Measurements from ENCODE around the gene LMAN2.
A peak's percentile ranks its signal among the peaks of the same experiment; 100 is the strongest.

The LMAN2 gene, protein sequence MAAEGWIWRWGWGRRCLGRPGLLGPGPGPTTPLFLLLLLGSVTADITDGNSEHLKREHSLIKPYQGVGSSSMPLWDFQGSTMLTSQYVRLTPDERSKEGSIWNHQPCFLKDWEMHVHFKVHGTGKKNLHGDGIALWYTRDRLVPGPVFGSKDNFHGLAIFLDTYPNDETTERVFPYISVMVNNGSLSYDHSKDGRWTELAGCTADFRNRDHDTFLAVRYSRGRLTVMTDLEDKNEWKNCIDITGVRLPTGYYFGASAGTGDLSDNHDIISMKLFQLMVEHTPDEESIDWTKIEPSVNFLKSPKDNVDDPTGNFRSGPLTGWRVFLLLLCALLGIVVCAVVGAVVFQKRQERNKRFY

DNA sequence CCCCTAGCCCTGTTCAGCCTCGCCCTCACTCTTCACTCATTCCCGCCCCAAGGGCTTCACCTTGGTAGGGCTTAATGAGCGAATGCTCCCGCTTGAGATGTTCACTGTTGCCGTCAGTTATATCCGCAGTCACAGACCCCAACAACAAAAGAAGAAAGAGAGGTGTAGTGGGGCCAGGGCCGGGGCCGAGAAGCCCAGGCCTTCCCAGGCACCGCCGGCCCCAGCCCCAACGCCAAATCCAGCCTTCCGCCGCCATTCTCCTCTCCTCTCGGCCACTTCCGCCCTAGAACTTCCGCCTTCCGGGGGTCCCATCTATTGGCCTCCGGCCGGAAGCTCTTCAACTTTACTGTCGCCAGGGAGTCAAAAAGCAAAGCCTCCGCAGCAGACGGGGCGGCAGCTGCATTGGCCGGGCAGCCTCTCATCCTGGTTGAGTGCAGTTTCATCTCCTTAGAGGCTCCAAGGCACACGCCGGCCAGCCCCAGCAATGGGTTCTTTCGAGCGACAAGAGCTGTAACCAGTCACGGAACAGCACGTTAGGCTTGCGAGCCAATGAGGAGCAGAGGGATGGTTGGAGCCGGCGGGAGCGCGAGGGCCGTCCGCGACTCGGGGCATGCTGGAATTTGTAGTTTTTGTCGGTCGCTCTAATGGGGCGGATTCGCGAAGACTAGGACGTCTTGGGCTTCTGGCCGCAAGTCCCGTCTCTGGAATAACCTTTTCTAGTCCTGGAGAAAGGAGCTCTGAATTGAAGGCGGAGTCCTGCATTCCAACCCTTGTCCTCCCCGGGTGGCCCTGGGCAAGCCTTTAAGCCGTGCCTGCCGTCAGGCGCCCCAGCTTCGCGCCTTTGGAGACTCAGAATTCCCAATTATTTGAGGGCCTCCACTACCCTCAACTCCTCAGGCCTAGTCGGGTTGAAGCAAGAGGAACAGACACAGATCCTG is at the start of gene LMAN2:
TSS of gene LMAN2 (minus strand) at position 277 of the 938 bp plus-strand sequence. CDS start at position 256, 21 bp downstream.
- DNase-seq (ENCODE audit: low spot score) = peak; percentile 93

DNA sequence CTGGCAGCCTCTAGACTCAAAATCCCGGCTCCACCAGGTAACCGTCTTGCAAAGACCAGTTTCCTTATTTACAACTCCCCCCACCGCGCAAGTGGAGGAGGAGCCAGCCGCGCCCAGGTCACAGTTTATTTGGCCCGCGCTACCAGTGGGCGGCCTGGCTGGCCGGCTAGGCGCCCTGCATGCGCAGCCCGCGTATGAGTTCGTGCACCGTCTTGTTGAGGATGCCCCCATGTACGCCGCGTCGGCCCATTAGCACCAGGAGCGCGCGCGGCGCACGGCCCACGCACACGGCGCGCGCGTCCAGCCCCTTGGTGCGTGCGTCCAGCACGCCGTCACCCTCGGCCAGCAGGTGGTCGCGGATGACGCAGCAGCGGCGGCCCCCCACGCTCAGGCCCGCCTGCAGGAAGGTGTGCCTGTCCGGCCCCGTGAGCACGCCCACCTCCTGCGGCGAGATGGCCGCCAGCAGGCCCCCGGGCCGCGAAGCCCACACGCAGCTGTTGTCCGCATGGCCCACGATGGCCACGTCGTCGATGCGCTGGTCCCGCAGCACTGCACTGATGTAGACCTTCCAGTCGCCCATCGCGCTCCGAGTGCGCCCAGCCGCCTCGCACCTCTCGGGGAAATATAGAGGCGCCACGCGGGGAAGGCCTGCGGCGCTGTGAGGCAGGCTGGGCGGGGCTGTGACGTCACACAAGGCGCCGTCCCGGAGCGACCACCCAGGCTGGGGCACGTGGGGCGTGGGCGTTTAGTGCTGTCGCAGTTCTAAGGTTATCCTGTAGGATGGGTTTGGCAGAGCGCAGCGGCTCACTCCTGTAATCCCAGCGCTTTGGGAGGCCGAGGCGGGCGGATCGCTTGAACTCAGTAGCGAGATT is 48.8 kb upstream of the LMAN2 start, which contains the start of gene PFN3:
TSS of gene PFN3 (minus strand) at position 665 of the 872 bp plus-strand sequence. CDS start at position 580, 85 bp downstream.
- no peak for DNase-seq (ENCODE audit: low spot score)

DNA sequence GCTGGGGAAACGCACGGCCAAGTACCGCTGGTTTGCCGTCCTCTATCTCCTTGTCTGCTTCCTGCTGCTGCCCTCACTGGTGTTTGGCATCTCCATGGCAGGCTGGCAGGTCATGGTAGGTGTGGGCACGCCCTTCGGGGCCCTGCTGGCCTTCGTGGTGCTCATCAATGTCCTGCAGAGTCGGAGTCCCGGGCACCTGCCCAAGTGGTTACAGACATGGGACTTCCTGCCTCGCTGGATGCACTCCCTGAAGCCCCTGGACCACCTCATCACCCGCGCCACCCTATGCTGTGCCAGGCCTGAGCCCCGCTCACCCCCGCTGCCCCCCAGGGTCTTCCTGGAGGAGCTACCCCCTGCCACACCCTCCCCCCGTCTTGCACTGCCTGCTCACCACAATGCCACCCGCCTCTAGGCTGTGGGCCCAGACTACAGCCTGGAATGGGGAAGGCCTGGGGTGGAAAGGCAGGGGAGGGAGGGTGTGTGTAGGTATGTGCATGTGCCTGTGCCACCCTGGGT is 46.5 kb upstream of the LMAN2 start:
- no peak for DNase-seq (ENCODE audit: low spot score)

DNA sequence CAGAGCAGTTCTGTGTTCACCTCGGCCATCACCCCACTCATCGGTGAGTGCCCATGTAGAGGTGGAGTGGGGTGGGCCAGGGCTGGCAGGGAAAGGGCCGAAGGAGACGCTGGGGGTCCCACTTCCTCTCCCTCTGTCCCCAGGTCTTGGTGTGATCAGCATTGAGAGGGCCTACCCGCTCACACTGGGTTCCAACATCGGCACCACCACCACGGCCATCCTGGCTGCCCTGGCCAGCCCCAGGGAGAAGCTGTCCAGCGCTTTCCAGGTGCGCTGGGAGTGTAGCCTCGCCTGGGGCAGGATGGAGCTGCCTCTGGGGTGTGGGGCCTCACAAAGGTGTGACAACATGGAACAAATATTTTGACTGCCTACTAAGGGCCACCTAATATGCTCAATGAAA is 45.3 kb upstream of the LMAN2 start:
- DNase-seq (ENCODE audit: low spot score) = no peak

DNA sequence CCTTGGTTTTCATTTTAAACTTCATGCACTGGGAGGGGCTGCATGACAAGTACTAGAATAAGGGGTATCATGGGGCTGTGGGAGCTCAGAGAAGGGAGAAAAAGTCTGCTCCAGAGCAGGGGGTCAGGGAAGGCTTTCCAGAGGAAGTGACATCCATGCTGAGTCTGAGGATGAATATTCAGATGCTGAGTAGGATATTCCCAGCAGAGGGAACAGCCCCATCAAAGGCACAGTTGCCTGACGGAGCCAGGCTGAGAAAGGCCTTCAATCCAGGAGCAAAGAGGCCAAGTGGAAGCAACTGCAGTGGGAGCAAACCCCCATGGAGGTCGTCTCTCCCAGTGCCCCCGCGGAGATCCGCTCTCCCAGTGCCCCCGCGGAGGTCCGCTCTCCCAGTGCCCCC is 44.6 kb upstream of the LMAN2 start:
- DNase-seq (ENCODE audit: low spot score) = no peak

DNA sequence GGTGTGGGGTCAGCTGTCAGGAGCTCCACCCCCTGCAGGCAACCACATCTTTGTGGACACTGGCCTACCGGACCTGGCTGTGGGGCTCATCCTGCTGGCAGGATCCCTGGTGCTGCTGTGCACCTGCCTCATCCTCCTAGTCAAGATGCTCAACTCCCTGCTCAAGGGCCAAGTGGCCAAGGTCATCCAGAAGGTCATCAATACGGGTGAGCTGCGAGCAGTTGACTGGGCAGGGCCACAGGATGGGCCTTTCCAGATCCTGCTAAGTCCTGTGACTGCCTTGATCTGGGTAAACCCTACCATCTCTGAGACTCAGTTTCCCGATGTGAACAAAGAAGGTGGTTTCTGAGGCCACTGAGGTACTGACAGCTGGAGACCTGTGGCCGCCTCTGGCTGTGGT is 42.5 kb upstream of the LMAN2 start:
- DNase-seq (ENCODE audit: low spot score) = no peak

DNA sequence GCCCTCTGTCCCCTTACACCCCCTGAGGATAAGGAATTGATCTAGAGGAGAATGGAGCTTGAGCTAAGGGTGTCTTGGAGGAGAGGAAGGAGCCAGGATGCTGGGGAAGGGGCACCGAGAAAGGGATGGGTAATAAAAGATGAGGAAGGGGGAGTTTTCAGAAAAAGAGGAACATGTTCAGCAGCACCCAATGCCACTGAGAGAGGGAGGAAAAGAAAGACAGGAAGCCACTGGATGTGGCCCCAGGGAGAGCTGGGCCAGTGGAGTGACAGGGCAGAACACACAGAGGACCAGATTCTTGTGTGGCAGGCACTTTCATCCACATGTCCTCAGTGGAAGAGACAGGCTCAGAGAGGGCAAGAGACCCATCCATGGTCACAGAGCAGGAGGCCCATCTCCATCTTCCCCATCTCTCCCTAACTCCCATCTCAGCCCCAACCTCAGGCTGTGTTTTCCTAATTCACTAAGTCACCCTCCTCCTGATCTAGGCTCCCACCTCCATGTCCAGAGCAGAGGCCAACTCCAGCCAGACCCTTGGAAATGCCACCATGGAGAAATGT is 41.8 kb upstream of the LMAN2 start:
- DNase-seq (ENCODE audit: low spot score) = no peak

DNA sequence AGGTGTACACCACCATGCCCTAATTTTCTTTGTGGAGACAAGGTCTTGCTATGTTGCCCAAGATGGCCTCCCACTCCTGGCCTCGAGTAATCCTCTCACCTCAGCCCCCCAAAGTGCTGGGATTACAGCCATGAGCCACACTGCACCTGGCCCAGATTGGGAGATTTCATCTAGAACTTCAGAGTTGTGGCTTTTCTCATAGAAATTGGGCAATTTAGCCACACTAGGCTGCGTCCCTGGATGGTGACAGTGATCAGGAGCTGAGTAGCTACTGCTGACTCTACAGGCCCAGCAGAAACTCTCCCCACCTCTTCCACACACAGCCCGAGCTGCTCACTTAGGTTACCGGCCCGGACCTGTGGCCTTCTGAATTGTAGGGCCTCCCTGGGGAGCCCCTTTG is 41.3 kb upstream of the LMAN2 start:
- DNase-seq (ENCODE audit: low spot score) = no peak

DNA sequence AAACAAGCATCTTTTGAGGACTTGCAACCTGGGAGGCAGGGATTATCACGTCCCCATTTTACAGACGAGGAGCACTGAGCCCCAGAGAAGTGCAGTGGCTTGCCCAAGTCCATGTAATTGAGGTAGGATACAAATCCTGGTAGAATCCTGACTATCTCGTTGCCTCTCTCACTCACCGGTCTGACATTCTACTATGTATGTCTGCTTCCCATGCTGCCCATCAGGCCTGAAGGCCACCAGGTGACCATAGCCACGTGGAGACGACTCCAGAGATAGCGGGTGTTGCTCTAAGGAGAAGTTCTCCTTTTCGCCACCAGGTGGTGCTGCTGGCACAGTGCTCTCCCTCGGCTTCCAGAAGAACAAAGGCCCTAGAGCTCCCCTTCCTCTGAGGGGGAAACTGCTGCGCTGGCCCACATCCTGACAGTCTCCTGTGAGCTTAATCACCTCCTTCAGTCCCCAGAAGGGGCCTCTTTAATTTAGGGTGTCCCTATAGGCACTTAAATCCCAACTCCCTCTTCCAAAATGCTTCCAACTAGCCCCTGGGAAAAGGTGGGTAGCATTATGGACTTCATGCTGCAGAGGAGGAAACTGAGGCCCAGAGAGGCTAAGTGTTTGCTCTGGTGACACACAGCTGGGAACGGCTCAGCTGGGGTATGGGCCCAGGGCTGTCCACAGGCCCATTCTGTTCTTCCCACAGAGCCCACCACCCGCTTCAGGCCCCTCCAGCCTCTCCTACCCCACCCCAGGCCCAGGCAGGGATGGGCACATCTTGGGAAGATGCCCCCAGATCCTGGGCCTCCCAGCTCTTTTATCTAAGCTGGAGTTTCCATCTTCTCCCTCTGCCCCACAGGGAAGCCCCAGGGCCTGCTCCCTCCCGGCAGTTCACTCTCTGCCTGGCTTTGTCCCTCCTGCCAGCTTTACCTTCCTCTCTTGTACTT is 39.2 kb upstream of the LMAN2 start:
- DNase-seq (ENCODE audit: low spot score) = peak; percentile 88

DNA sequence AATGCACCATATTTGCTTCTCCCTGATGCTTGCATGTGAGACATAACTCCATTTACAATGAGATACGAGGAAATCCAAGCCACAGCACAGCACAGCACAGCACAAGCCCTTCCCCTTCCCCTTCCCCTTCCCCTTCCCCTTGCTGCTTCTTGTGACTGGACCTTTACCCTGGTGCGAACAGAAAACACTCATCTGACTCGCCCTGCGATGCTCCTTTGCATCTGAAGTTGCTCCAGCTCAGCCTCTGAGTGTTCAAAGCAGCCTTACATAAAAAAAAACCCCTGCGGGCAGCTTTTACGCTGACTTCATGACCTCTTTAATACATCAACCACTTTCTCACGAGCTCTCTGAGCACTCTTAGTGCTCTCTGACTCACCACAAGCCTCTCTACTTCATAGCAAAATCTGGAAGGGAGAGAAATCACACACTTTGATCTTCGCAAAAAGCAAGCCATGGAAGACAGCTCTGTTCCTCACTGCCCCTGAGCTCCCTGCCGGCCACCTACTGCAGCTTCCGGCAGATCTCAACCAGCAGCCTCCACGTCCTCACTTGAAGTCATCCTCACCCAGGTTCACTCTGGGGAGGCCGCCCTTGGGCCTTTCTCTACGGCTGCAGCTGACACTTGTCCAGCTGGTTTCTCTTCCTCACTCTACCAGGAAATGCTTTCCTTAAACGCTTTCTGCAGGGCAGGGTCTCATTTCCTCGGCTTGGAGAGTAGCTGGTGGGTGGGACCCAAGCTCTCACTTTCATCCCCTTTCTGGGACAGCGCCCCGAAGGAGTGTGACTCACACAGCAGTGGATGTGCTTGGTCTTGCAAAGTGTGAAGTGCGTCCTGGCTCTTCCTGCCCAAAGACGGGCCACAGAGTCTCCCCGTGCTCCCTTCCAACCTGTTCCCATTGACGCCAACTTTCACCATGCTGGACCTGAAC is 38.0 kb upstream of the LMAN2 start:
- DNase-seq (ENCODE audit: low spot score) = no peak

DNA sequence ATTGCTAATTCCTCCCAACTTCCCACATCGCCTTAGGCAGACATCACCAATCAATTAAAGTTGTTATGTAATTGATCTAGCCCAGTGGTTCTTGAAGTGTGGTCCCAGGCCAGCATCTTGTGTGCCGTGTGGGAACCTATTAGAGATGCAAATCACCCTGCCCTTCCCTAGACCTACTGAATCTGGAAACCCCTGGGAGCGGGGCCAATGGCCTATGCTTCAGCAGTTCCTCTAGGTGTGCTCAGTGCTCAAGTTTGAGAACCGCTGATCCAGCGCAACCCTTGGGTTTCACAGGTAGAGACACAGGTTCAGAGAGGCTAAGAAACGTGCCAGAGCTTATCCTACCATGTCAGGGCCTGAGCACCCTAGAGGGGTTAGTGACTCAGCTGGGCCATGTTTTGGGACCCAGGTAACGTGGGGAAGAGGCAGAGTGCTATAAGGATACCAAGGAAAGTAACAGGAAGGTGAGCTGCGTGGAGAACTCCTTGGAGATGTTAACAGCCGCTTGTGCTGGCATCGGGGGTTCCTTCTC is 37.1 kb upstream of the LMAN2 start:
- no peak for DNase-seq (ENCODE audit: low spot score)

DNA sequence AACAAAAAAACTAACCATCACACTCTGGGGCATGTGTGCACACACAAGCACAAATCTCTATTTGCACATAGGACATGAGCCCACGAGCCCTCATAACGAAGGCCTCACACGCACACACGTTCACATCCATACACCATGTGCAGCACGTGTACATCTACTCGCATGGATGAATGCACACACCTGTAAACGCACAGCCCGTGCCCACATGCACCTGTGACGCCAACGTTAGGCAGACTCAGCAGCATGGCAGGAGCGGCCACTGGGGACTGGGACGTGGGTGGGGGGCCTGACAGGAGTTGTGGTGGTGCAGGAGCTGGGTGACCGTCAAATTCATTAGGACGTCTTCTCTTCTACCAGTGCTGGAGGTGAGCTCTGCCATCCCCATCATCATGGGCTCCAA is 35.9 kb upstream of the LMAN2 start:
- no peak for DNase-seq (ENCODE audit: low spot score)

DNA sequence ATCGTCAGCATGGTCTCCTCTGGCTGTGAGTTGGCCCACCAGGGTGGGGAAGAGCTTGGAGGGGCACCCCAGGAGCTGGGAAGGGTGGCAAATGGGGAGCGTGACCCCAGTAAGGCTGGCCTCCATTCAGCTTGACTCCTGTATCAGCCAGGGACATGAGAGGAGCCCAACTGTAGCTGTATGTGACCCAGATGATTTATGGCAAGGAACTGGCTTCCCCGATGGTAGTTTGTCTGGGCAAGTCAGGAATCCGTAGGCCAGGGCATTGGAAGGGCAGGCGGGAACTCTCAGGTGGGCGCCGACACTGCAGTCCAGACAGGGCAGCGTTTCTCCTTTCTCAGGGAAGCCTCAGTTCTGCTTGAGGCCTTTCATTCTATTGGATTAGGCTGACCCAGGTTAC is 35.1 kb upstream of the LMAN2 start:
- no peak for DNase-seq (ENCODE audit: low spot score)

DNA sequence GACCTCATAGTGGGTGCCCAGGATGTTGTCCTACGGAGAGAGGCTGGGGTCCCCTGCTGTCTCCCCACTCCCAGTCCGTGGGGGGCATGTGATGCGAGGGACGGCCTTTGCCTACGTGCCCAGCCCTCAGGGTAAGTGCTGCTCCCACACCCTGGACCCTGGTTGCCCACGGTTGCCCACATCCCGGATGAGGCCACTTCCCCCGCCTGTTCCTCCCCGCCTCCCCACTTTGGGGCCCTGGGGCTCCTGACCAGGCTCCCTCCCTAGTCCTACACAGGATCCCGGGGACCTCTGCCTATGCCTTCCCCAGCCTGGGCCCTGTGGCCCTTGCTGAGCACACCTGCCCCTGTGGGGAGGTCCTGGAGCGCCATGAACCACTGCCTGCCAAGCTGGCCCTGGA is 34.3 kb upstream of the LMAN2 start:
- DNase-seq (ENCODE audit: low spot score) = no peak

DNA sequence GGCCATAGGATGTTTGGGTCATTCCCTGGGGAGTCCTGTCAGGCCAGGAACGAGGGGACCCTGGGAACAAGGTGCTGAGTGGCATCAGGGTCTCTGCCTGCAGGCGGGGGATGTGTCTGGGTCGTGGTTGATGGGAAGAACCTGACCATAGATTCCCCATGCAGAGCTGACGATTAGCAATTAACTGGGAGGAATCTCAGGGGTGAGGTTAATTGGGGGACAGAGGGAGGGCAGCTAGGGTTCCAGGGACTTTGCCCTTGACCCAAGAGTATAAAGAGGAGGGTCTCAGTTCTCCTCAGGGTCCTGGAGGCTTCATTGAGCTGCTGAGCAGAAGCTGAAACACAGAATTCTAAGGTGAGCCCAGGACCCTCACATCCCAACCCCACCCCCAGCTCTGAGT is 32.7 kb upstream of the LMAN2 start, which contains the start of gene SLC34A1:
TSS of gene SLC34A1 (plus strand) at position 301 of the 400 bp plus-strand sequence. CDS start 1,308 bp downstream, outside the sequence.
- DNase-seq (ENCODE audit: low spot score) = no peak

DNA sequence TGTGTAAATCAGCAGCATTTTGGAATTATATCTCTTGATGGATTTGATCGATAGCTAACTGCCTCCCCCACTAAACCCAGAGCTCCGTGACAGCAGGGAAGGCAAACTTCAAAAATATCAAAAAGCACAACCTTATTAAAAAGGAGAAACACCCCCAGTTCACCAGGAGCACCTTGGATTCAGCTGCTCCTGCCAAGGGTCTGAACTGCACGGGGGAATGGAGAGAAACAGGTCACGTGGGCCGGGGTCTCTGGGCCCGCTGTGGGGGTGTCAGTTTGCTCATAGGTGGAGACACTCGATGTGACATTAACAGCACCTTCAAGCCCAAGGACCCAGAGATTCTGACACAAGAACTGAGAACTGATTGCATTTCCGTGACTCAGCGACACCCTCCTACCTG is 31.7 kb upstream of the LMAN2 start:
- no peak for DNase-seq (ENCODE audit: low spot score)

DNA sequence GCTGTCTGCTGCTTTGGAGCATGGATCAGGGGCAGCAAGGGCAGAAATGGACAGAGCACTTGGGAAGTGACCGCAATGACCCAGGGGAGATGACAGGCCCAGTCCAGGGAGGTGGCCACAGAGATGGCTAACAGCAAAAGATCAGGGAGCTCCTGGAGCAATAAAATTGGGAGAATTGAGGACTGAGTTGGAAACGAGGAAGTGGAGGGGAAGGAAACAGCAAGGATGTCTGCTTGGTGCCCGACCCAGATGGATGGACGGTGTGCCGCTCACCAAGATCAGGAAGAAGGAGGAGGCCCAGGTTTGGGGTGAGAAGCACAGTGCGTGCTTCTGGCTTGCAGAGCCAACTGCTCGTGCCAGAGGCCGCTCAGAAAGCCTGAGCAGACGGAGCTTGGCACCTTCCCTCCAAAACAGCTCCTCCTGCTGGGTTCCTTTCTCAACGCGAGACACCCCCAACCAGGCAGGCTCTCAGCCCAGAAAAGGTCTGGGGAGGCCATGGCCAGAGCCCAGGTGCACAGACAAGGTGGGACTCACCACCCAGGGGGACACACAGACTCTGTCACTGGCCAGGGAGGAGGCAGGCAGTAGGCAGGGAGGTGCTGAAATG is 31.1 kb upstream of the LMAN2 start:
- no peak for DNase-seq (ENCODE audit: low spot score)

DNA sequence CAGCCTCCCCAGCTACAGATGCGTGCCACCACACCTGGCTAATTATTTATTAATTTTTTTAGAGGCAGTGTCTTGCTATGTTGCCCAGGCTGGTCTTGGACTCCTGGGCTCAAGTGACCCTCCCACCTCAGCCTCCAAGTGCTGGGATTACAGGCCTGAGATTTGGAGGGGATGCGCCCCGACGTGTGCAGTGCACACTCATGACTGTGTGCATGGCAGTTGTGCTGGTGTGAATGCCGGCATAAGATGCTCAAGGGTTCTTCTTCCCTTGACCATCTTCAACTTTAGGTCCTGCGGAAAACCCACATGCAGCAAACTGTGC is 29.3 kb upstream of the LMAN2 start:
- no peak for DNase-seq (ENCODE audit: low spot score)

All from kidney capillary endothelial cell (primary cell).